Lung microvascular endothelial cell (primary cell): Measurements from ENCODE around the gene SLC25A39. TPM values are rescaled to one million over a fixed set of nuclear protein-coding genes. Genes with fewer than 3 reads are reported as not detected.
"Not testable (repeated sequence)": the region's sequence is repeated elsewhere in the genome, so short reads cannot be mapped to it uniquely, and the experiment has no call there.

Experiments used
- DNase-seq, 2 donors: peaks; one replicate each; pipeline versions ENCODE4 v3.0.0 to v3.0.0-alpha.2; 2010; ENCODE audit warnings: low read depth in 2 of 2
- total RNA-seq: library from RNA; depleted of rRNA; stranded (reverse); fragments of >200 nt; gene quantifications from 2 replicates; pipeline ENCODE4 v1.2.1, GENCODE V29; 2014

The SLC25A39 gene
- total RNA-seq, 1 donor from 2014 or later: 72.6 TPM

DNA sequence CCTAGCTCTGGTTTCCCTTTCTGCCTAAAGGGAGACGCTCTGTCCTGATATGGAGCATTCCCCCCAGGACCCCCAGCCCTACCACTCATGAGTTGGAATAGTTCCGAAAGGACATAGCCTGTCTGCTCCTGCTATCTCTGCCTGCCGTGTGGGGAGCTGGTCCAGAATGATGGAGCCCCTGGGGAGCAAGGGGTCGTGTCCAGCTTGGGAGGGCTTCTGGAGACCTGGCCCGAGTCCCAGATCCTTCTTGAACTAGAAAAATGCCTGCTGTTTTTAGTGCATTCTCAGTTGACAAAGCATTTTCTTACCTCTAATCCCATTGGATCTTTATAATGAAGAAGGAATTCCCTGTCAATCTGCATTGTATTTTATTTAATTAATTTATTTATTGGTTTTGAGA, 11.3 kb upstream of the SLC25A39 start:
- no peak for DNase-seq

DNA sequence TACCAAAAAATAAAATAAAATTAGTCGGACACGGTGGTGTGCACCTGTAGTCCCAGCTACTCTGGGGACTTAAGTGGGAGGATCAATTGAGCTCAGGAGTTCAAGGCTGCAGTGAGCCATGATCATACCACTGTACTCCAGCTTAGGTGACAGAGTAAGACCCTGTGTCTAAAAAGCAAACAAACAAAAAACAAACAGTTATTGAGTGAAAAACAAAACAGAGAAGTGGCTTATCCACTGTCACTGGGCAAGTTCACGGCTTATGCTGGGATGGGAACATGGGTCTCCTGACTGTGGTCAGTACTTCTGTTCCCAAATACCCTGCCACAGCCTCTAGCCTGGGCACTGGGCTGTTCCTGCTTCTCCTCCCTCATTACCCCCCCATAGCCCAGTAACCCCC, 10.9 kb upstream of the SLC25A39 start:
- no peak for DNase-seq

GRCh38 chr17:44334727-44335126, 10.1 kb upstream of the SLC25A39 start:
- no peak for DNase-seq

DNA sequence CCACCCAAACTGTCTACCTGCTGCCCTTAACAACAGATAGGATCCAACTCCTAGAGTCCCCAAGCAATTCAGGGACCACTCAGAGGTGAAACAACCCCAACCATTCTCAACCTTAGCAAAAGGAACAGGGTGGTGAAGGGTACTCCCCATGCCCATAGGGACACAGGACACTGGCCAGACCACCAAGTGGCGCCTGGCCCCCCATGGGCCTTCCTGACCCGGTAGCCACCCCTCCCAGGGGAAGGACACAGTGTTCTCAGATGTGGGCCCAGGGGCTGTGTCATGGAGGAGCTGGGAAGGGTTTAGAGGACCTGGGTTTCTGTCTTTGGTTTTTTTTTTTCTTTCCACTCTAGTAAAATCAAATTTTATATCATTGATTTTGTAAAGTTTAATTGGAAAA, 9.7 kb upstream of the SLC25A39 start:
- DNase-seq: no peak

- DNase-seq: no peak
Measured at GRCh38 chr17:44333371-44333770, 8.7 kb upstream of the SLC25A39 start.

DNA sequence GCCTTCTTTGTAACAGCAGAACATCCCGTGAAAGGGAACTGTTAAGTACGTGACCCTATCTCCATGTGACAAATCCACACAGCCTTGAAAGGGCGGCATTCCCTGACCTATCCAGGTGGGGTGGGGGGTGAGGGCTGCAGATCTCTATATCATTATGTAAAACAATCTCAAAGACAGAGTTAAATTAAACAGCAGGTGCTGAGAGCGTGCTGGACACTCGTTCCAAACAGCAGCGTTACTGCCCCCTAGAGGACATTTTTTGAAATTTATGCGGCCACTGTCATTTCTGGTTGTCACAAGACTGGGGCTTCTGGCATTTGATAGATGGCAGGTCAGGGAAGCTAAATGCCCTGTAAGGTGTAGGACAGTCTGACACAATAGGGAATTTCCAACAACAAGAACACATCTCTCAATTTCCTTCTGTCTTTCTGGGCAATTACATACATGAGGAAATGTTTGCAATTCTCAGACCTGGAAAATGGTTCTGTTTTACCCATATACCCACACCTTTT, 6.7 kb upstream of the SLC25A39 start:
- DNase-seq: peak; percentile 75 to 88

- DNase-seq: not testable (repeated sequence)
Measured at GRCh38 chr17:44330263-44330662, 5.6 kb upstream of the SLC25A39 start.

- not testable (repeated sequence) for DNase-seq
Measured at GRCh38 chr17:44329516-44329915, 4.9 kb upstream of the SLC25A39 start.

- DNase-seq: no peak
Measured at GRCh38 chr17:44327715-44328449, 3.3 kb upstream of the SLC25A39 start.

DNA sequence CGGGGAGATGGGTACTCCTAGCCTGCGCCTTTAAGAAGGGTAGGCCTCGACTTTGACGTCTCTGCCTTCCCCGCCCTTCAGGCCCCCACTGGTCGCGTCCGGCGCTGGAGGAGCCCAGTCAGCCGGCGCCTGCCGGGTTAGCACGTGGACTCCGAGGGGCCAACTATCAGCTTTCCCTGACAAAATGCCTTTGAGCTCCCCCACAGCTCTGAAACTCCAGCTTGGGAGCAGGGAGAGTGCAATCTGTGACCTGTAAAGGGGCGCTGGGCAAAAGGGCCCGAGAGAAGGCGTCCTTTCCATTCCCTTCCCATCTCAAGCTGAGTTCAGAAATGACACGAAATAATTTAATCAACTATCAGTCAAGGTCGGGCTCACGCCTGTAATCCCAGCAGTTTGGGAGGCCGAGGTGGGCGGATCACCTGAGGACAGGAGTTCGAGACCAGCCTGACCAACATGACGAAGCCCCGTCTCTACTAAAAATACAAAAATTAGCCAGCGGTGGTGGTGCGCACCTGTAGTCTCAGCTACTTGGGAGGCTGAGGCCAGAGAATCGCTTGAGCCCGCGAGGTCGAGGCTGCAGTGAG, 2.3 kb upstream of the SLC25A39 start:
- peak; percentile 98 for DNase-seq

- peak in 1 of 2 donors; percentile 16 for DNase-seq
Measured at GRCh38 chr17:44324092-44324570, 492 bp downstream of the SLC25A39 start.

DNA sequence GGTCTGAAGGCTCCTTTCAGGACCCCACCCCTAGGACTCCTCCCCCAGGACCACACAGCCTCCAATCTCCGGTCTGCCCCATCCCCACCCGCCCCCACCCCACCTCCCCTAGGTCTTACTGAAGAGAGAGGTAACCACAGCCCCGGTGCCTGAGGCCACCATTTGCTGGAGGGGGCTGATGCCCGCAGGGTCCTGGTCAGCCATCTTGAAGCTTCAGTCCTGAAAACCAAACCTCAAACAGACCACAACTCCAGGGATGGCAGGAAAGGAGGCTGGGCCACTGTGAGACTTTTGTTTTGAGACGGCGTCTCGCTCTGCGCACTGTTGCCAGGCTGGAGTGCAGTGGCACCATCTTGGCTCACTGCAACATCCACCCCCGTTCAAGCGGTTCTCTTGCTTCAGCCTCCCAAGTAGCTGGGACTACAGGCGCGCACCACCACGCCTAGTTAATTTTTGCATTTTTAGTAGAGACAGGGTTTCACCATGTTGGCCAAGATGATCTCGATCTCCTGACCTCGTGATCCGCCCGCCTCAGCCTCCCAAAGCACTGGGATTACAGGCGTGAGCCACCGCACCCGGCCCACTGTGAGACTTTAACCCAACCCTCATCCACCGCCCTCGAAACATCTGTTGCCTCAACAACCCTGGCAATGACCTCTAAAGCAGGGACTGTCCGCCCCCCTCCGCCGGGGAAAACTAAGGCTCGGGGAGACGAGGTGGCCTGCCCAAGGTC, 1.1 kb downstream of the SLC25A39 start:
- no peak for DNase-seq

- no peak for DNase-seq
Measured at GRCh38 chr17:44322236-44322895, 2.3 kb downstream of the SLC25A39 start.

DNA sequence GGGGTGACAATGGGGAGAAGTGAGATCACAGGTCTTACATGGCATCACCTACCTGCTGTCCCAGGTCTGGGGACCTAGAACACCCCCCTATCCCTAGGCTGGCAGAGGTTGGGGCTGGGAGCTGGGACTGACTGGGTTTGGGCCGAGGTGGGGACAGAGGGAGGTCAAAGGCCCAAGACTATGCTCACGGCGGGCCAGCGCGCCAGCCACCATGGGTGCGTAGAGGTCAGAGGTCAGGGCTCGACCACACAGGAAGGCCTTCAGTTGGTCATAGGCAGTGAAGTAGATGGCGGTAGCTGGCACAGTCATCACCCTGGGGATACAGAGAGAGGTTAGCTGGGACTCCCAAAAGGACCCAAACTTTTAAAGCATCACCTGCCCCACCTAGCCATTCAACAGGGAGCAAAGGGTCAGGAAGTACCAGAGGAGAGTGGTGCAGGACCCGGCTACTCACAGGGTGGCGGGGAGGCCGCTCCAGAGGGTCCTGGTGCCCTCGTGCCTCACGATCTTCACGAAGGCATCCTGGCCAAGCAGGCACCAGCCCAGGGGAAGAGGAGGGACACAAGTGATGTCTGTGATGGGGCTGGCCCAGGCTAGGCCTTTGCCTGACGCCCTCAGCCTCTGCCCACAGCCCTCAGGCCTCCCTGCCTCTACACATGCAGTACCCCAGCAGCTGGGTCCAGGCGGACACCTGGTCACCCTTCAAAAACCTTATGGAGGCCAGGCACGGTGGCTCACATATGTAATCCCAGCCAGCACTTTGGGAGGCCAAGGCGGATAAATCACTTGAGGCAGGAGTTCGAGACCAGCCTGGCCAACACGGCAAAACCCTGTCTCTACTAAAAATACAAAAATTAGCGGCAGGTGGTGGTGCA, 3.1 kb downstream of the SLC25A39 start:
- DNase-seq: no peak

DNA sequence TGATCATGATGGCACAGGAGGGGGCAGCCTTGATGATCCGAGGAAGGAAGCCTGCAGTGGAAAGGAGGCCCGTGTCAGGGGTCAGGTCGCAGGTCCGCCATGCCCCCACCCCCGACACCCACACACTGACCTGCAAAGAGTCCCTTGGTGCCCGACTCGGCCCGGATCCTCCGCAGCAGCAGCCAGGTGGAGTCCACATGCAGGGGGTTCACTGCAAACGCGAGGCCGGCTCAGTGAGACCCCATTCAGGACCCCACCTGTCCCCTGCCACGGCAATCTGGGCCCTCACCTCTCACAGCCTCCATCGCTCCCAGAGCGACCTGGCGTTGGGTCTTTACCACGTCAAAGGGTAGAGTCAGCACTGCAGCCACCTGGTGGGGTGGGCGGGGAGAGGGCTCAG, 4.6 kb downstream of the SLC25A39 start:
- DNase-seq: no peak

DNA sequence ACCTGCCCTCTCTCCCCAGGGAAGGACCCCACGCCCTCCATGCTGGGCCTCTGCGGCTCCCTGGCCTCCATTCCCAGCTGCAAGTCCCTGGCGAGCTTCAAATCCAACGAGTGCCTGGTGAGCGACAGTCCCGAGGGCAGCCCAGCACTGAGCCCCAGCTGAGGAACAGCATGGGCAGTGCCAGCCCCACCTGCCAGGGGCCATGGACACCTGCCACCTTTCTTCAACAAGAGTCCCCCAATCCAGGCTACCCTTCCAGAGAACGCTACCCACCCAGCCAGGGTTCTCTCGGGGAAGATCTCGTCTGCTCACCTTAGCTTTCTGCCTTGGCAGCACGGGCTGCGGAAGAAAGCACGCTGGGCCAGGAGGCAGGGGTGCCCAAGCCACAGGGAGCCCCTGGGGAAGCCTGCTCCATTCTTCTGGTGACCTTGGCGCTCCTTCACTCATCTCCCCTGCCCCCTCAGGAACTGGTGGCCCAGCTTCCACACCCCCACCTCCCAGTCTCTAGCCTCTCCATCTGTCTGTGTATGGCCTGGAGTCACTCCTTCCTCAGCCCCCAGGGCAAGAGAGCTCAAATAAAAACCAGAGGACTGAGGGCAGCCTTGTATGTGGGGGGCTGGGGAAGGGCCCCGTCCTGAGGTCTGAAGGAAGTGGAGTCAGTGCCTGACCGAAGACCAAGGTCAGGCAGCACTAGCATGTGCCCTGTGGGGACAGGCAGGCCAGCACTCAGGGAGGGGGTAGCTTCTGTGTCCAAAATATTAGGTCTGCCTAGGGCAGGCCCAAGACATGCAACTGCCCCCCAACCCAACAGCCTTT, 6.3 kb downstream of the SLC25A39 start:
- no peak for DNase-seq

DNA sequence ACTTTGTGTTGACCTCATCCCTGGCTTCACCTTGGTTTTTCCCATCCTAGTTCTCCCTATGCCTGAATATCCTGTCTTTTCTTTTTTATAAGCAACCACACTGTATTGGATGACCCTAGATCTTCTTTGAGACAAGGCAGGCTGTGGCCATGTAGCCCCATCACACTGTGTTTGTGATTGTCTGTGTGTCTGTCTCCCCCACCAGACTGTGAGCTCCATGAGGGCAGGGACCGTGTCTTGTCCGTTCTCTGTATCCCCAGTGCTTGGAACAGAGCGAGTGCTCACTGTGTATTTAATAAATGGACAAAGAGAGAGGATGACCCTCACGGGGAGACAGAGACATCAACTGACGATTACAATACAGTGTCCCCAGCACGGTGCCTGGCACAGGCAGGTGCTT, 7.1 kb downstream of the SLC25A39 start:
- DNase-seq: no peak

DNA sequence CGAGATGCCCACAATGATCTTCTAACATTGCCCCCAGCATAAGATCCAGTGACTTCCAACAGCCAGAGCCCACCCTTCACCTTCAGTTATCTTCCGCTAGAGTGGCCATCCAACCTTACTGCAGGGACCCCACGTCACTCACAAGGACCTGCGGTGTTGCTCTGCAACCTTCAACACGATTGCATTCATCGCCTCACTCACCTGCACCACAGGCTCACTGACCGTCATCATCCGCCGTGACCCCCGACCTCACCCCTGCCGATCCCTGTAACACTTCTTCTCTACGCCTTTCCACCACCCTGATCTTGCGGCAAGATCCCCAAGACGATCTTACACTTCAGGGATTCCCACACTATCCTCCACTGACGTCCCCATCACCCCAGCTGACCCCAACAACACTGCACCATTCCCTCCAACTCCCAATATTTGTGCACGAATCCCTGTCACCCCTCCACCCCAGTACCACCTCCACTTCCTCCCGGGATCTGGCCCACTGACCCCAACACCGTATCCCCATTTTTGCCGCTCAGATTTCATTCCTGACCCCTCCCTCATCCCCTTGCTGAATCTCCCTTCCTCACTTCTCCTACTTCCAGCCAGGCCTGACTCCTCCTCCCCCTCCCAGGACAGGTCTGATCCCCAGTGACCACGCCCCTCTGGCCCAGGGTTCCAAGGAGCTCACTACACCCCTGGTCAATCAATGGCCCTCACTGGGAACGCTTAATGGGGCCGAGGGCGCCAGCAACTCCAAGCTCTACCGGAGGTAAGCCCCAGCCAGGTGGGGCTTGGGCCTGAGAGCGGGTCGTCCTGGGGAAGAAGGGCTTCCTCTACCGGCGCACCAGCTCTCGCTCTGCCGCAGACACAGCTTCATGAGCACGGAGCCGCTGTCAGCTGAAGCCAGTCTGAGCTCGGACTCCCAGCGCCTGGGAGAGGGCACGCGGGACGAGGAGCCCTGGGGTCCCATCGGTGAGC, 8.6 kb downstream of the SLC25A39 start:
- no peak for DNase-seq
